GM12874 (cell line): Measurements from ENCODE around the gene GARIN5B.
A peak's percentile ranks its signal among the peaks of the same experiment; 100 is the strongest.

ENCODE experiments used
- CTCF ChIP-seq: IDR thresholded peaks from 2 replicates; pipeline ENCODE4 v1.5.1; 2011; ENCODE audit warnings: low read depth, mild to moderate bottlenecking, control low read depth, low read length, moderate library complexity; ENCODE audit not compliant: insufficient read depth

GARIN5B gene

GRCh38 chr19:55384920-55385723 is 22.1 kb upstream of the GARIN5B start:
- TF ChIP-seq CTCF = no peak

GRCh38 chr19:55384131-55384919 is 21.3 kb upstream of the GARIN5B start, which contains the start of gene TMEM238:
TSS of gene TMEM238 (minus strand) at chr19:55384292. CDS start at chr19:55384259, 33 bp downstream.
- TF ChIP-seq CTCF = no peak

GRCh38 chr19:55383279-55384130 is 20.4 kb upstream of the GARIN5B start:
- TF ChIP-seq CTCF = 0 out of 2 replicates have a peak, but pooled peaks have one; percentile 31

GRCh38 chr19:55382522-55383054 is 19.5 kb upstream of the GARIN5B start:
- no peak for TF ChIP-seq CTCF

GRCh38 chr19:55382013-55382412 is 19.0 kb upstream of the GARIN5B start:
- no peak for TF ChIP-seq CTCF

GRCh38 chr19:55379174-55379573 is 16.1 kb upstream of the GARIN5B start:
- no peak for TF ChIP-seq CTCF
